CD1c-positive myeloid dendritic cell (primary cell): Measurements from ENCODE around the gene OR8G5.
A peak's percentile ranks its signal among the peaks of the same experiment; 100 is the strongest.

Experiments used
- DNase-seq: peaks from one replicate; pipeline ENCODE4 v3.0.0-alpha.2; 2016; ENCODE audit errors: extremely low spot score

Gene OR8G5

GRCh38 chr11:124285610-124286344, 29.6 kb downstream of the OR8G5 start:
- no peak for DNase-seq

- DNase-seq = peak; percentile 41
These were observed 38.5 kb downstream of the OR8G5 start for GRCh38 chr11:124294687-124295086.

GRCh38 chr11:124296016-124296415, 39.8 kb downstream of the OR8G5 start:
- no peak for DNase-seq

- no peak for DNase-seq
These were observed 41.7 kb downstream of the OR8G5 start for GRCh38 chr11:124297921-124298320.

DNA sequence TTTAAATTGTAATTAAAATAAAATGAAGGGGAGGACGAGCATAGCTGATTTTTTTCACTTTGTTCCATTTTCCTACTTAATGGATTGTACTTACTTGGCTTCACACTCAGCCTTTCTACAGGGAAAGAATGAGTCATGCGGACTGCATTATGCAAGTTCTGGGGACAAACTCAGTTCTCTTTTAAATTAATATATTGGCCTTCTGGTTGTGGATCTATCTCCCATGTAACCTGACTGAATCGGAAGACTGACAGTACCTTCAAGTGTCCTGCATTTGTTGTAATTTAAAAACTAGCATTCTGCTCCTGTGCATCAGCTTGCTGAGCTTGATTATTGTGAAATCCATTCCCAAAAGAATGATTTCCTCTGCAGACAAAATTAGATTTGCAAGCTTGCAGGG, 45.4 kb downstream of the OR8G5 start:
- no peak for DNase-seq

- no peak for DNase-seq
These were observed 46.4 kb downstream of the OR8G5 start for GRCh38 chr11:124302347-124303125.

- no peak for DNase-seq
These were observed 50.9 kb downstream of the OR8G5 start for GRCh38 chr11:124307093-124307492.

- no peak for DNase-seq
These were observed 54.5 kb downstream of the OR8G5 start for GRCh38 chr11:124310721-124311120.

- DNase-seq = no peak
These were observed 55.1 kb downstream of the OR8G5 start for GRCh38 chr11:124311269-124311668.

- DNase-seq = no peak
These were observed 55.5 kb downstream of the OR8G5 start for GRCh38 chr11:124311670-124312069.

DNA sequence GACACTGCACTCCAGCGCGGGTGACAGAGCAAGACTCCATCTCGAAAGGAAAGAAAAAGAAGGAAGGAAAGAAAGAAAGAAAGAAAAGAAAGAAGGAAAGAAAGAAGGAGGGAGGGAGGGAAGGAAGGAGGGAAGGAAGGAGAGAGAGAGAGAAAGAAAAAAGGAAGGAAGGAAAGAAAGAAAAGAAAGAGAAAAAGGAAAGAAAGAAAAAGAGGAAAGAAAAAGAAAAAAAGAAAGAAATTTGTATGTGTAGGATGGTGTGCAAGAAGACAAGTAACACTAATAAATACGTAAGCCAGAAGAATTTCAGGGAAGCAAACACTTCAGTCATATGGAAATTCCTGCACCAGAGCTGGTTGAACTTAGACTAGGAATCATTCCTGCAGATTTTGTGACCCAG, 57.0 kb downstream of the OR8G5 start:
- no peak for DNase-seq

GRCh38 chr11:124313849-124314248, 57.7 kb downstream of the OR8G5 start, which contains the start of gene OR8D1:
Gene OR8D1 (minus strand): TSS chr11:124313949. CDS start chr11:124310766, 3,183 bp downstream.
- no peak for DNase-seq

DNA sequence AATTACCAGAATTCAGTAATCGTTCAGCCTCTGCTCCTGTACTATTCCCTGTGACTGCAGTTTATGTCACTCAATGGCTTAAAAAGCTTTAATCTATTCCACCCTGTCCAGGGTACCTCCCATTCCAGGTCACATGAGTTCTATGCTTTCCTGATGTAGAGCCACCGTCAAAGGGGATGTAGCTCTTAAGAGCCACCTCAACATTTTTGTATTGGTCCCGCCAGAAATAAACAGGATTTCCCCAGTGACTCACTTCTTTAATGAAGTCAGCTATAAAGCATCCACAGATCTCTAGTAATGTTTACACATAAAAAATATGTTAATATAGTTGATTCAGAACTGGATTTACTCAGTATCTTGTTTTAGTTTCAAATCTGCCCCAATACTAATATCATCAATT, 58.9 kb downstream of the OR8G5 start:
- DNase-seq = no peak
